Measurements from ENCODE around the gene STX7.

The STX7 gene

GRCh38 chr6:132401618-132402285, 111.2 kb downstream of the STX7 start:
- no peak for DNase-seq (ENCODE audit: low read depth)
- no peak for TF ChIP-seq CTCF (conservative IDR thresholded peaks at IDR 0.05; ENCODE audit: low read depth, low read length)
- peak overlapping the region; percentile 79 for H3K4me3 ChIP-seq (ENCODE audit: low read depth, low read length)

GRCh38 chr6:132400883-132401617, 111.9 kb downstream of the STX7 start, which contains the start of gene MOXD1:
Gene MOXD1 (minus strand): TSS chr6:132401475. CDS start chr6:132401426, 49 bp downstream.
- DNase-seq (ENCODE audit: low read depth): peak; percentile 41
- TF ChIP-seq CTCF (conservative IDR thresholded peaks at IDR 0.05; ENCODE audit: low read depth, low read length): peak; percentile 18
- H3K4me3 ChIP-seq (ENCODE audit: low read depth, low read length): peak within 1 kb of the TSS; percentile 79

GRCh38 chr6:132400555-132400882, 112.4 kb downstream of the STX7 start:
- no peak for TF ChIP-seq CTCF (conservative IDR thresholded peaks at IDR 0.05; ENCODE audit: low read depth, low read length)
- DNase-seq (ENCODE audit: low read depth): no peak
- peak overlapping the region; percentile 79 for H3K4me3 ChIP-seq (ENCODE audit: low read depth, low read length)

- H3K4me3 ChIP-seq (ENCODE audit: low read depth, low read length): no peak overlapping the region
- DNase-seq (ENCODE audit: low read depth): peak; percentile 68
- TF ChIP-seq CTCF (conservative IDR thresholded peaks at IDR 0.05; ENCODE audit: low read depth, low read length): no peak
Observed at GRCh38 chr6:132399376-132400074, 113.4 kb downstream of the STX7 start.
